ENCODE measurements around the gene ZMIZ1.

GRCh38 chr10:79334573-79334972 lies 265.8 kb downstream of the ZMIZ1 start:
- TF ChIP-seq EP300 (IDR thresholded peaks at IDR 0.05) (no peak), CTCF (IDR thresholded peaks at IDR 0.05) (no peak), POLR2A (IDR thresholded peaks at IDR 0.05) (no peak)
